HepG2 (cell line): Measurements from ENCODE around the gene FMNL2. TPM values are rescaled to one million over a fixed set of nuclear protein-coding genes. Genes with fewer than 3 reads are reported as not detected.

Source experiments
- CBX5 ChIP-seq: sonication (generic); formaldehyde crosslinking; IDR thresholded peaks from 2 replicates; pipeline ENCODE4 v1.4.0; 2020; ENCODE audit warnings: missing genetic modification reagents, borderline replicate concordance
- ESRRA ChIP-seq: sonication (generic); formaldehyde crosslinking; IDR thresholded peaks from 2 replicates; pipeline ENCODE4 v1.5.1; 2020; ENCODE audit warnings: mild to moderate bottlenecking, low read depth, missing genetic modification reagents
- HNRNPH1 ChIP-seq: fragments of 200-400 bp; formaldehyde crosslinking; optimal IDR thresholded peaks from 2 replicates; pipeline ENCODE3; 2017; ENCODE audit warnings: mild to moderate bottlenecking, low read depth, low read length
- MAF1 ChIP-seq: sonication (generic); formaldehyde crosslinking; IDR thresholded peaks from 2 replicates; pipeline ENCODE4 v1.5.0; 2020; ENCODE audit warnings: missing genetic modification reagents, borderline replicate concordance
- NCOA1 ChIP-seq: sonication (generic); formaldehyde crosslinking; IDR thresholded peaks from 2 replicates; pipeline ENCODE4 v1.9.0; 2021; ENCODE audit warnings: missing genetic modification reagents
- PBX3 ChIP-seq: sonication (generic); formaldehyde crosslinking; IDR thresholded peaks from 2 replicates; pipeline ENCODE4 v1.8.1; 2023; ENCODE audit warnings: missing genetic modification reagents, inconsistent platforms, borderline replicate concordance
- RAD51 ChIP-seq: fragments of 450-650 bp; IDR thresholded peaks from 2 replicates; pipeline ENCODE4 v1.6.1; 2016; ENCODE audit warnings: borderline replicate concordance
- REL ChIP-seq: sonication (generic); formaldehyde crosslinking; conservative IDR thresholded peaks from 2 replicates; pipeline ENCODE4 v1.8.0; 2022; ENCODE audit warnings: mild to moderate bottlenecking, missing genetic modification reagents, moderate library complexity
- SIN3A ChIP-seq: IDR thresholded peaks from 2 replicates; pipeline ENCODE4 v1.6.1; 2011; ENCODE audit warnings: low read depth, mild to moderate bottlenecking, control low read depth, low read length, borderline replicate concordance
- SIX1 ChIP-seq: sonication (generic); formaldehyde crosslinking; IDR thresholded peaks from 2 replicates; pipeline ENCODE4 v1.4.0; 2020; ENCODE audit warnings: missing genetic modification reagents, borderline replicate concordance
- SP4 ChIP-seq: sonication (generic); formaldehyde crosslinking; IDR thresholded peaks from 2 replicates; pipeline ENCODE4 v1.8.1; 2023; ENCODE audit warnings: mild to moderate bottlenecking, missing genetic modification reagents
- SRF ChIP-seq: IDR thresholded peaks from 2 replicates; pipeline ENCODE4 v1.6.1; 2011; ENCODE audit warnings: mild to moderate bottlenecking, low read depth, low read length, moderate library complexity
- SUZ12 ChIP-seq: fragments of 150-350 bp; IDR thresholded peaks from 2 replicates; pipeline ENCODE4 v1.6.1; 2014; ENCODE audit warnings: low read depth, low read length
- TARDBP ChIP-seq: sonication (generic); formaldehyde crosslinking; IDR thresholded peaks from 2 replicates; pipeline ENCODE4 v1.8.0; 2022; ENCODE audit warnings: mild to moderate bottlenecking, missing genetic modification reagents
- TFE3 ChIP-seq: IDR thresholded peaks from 2 replicates; pipeline ENCODE4 v1.6.1; 2016
- ZFP37 ChIP-seq: sonication (generic); formaldehyde crosslinking; IDR thresholded peaks from 2 replicates; pipeline ENCODE4 v1.4.0; 2020; ENCODE audit warnings: missing genetic modification reagents, borderline replicate concordance
- ZNF609 ChIP-seq: sonication (generic); formaldehyde crosslinking; IDR thresholded peaks from 2 replicates; pipeline ENCODE4 v1.4.0; 2020; ENCODE audit warnings: mild to moderate bottlenecking, missing genetic modification reagents, borderline replicate concordance
- ZNF788 ChIP-seq: sonication (generic); formaldehyde crosslinking; IDR thresholded peaks from 2 replicates; pipeline ENCODE4 v1.5.0; 2020; ENCODE audit warnings: mild to moderate bottlenecking, missing genetic modification reagents, borderline replicate concordance
- ZSCAN9 ChIP-seq: IDR thresholded peaks from 2 replicates; pipeline ENCODE4 v1.6.1; 2016; ENCODE audit warnings: borderline replicate concordance
- ZZZ3 ChIP-seq: sonication (generic); formaldehyde crosslinking; IDR thresholded peaks from 2 replicates; pipeline ENCODE4 v1.4.0; 2020; ENCODE audit warnings: missing genetic modification reagents, mild to moderate bottlenecking, borderline replicate concordance
- polyA plus RNA-seq, 8 experiments: library from polyadenylated mRNA; depleted of rRNA in 3 of 8; stranded (reverse) in 7 of 8; unstranded in 1 of 8; fragments of >200 nt; fragmentation: Illumina TruSeq in 4 of 8; extraction: Trizol in 4 of 8; gene quantifications; 2 replicates each; pipeline versions ENCODE4 v1.2.1 to v1.2.3, GENCODE V29; 2011 to 2016; ENCODE audit warnings: low read depth in 4 of 8, missing spikeins in 1 of 8, mixed read lengths in 1 of 8; ENCODE audit not compliant: insufficient read depth in 1 of 8
- total RNA-seq, 5 experiments: library from RNA; depleted of rRNA; stranded (reverse); fragments of >200 nt; fragmentation: Illumina TruSeq; extraction: Trizol; gene quantifications; 2 replicates each; pipeline ENCODE4 v1.2.3, GENCODE V29; 2016; ENCODE audit warnings: low read depth in 1 of 5
- TF ChIP-seq, protein P1 (sequence below): sonication (generic); formaldehyde crosslinking; IDR thresholded peaks from 2 replicates; pipeline ENCODE4 v1.5.1; 2020; ENCODE audit warnings: mild to moderate bottlenecking, missing genetic modification reagents, moderate library complexity

Gene FMNL2
- total and polyA plus RNA-seq, 2 of the 13 experiments (the other 11 are each of a cell fraction or from before 2014, with no cell fraction given): 66.5 to 67.7 TPM

DNA sequence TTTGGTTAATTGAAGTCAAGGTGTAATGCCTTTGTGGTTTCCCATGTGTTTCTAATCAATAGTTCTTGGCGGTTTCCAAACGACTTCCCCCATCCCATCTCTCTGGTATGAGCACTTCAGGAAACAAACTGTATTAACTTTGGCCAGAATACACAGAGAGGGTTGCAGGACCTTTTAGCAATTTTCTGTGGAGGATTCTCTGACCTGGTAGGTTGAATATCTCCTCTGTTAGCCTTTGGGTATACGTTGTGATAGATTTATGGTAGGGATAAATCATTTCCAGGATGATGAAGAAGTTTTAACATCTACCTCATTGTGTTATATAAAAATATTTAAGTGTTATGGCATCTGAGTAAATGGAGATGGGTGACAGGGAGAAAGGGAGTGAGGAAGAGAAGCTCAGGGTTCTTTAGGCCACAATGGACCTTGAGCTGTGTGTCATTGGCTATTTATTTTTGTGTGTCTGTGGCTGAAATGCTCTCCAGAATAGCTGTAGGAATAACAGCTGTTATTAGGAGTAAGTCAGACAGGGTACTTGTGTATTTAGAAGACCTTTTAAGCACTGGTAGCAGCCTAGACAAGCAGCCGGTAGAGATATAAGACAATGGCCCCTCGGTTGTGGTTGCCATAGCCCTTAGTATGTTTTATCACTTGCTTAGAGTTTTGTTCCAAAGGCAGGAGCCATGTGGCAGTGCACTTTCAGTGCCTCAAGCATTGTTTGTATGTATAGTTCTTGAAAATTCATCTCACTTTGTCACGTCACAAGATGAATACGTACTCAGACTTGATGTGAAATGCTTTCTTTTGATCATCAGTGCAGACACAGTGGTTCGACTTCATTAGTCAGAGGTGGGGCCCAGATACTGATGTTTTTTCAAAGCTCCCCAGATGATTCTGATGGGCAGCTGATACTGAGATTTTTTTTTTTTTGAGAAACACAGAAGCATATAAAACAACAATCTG is 91.1 kb downstream of the FMNL2 start (continued):
- no peak for TF ChIP-seq CBX5 (CRISPR knock-in tag)
- TF ChIP-seq TARDBP (CRISPR knock-in tag): no peak
- no peak for TF ChIP-seq SIN3A
- TF ChIP-seq, protein P1, sequence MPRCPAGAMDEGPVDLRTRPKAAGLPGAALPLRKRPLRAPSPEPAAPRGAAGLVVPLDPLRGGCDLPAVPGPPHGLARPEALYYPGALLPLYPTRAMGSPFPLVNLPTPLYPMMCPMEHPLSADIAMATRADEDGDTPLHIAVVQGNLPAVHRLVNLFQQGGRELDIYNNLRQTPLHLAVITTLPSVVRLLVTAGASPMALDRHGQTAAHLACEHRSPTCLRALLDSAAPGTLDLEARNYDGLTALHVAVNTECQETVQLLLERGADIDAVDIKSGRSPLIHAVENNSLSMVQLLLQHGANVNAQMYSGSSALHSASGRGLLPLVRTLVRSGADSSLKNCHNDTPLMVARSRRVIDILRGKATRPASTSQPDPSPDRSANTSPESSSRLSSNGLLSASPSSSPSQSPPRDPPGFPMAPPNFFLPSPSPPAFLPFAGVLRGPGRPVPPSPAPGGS (CRISPR knock-in tag): no peak
- TF ChIP-seq ZNF788 (CRISPR knock-in tag): no peak
- no peak for TF ChIP-seq REL
- TF ChIP-seq ZZZ3 (CRISPR knock-in tag): no peak
- TF ChIP-seq MAF1 (CRISPR knock-in tag): no peak
- TF ChIP-seq ZSCAN9 (CRISPR knock-in tag): no peak
- TF ChIP-seq NCOA1: no peak
- TF ChIP-seq ZNF609 (CRISPR knock-in tag): peak; percentile 28; the same call in 1 of the 2 replicates
- TF ChIP-seq SUZ12: no peak
- TF ChIP-seq SRF: no peak
- 0 out of 2 replicates have a peak, but pooled peaks have one; percentile 25 for TF ChIP-seq SP4 (CRISPR knock-in tag)
- 0 out of 2 replicates have a peak, but pooled peaks have one; percentile 16 for TF ChIP-seq ESRRA (CRISPR knock-in tag)
- no peak for TF ChIP-seq TFE3
- no peak for TF ChIP-seq PBX3 (CRISPR knock-in tag)
- TF ChIP-seq ZFP37 (CRISPR knock-in tag): no peak
- TF ChIP-seq SIX1 (CRISPR knock-in tag): no peak
- no peak for TF ChIP-seq RAD51
- no peak for TF ChIP-seq HNRNPH1
